ENCODE data around the gene NAALAD2. TPM values are rescaled to one million over a fixed set of nuclear protein-coding genes. Genes with fewer than 3 reads are reported as not detected.
"Not testable (repeated sequence)": the region's sequence is repeated elsewhere in the genome, so short reads cannot be mapped to it uniquely, and the experiment has no call there.

The NAALAD2 gene
- polyA plus RNA-seq, 2 of the 4 experiments (the other 2 are of a cell fraction) = not detected

- Histone ChIP-seq H3K27ac (no peak overlapping the region), H3K4me2 (no peak overlapping the region), H3K9me3 (no peaks in the 10 kb centered on the region), H3K4me3 (no peak overlapping the region), H3K4me1 (no peaks in the 10 kb centered on the region)
- ATAC-seq (no peak), FAIRE-seq (no peak), DNase-seq (ENCODE audit: low read depth in 1 of 2, low spot score in 1 of 2) (no peak)
- no peak for TF ChIP-seq TFCP2L1 (CRISPR knock-in tag; IDR thresholded peaks at IDR 0.05)
- no peak for TF ChIP-seq ATOH8 (CRISPR knock-in tag; IDR thresholded peaks at IDR 0.05; ENCODE audit: low read depth)
- no peak for TF ChIP-seq JUN (IDR thresholded peaks at IDR 0.05)
- no peak for TF ChIP-seq KDM1A (IDR thresholded peaks at IDR 0.05; ENCODE audit: low read depth)
- no peak for TF ChIP-seq ELK1 (IDR thresholded peaks at IDR 0.05; ENCODE audit: low read depth, low read length)
- no peak for TF ChIP-seq HOXB13 (CRISPR knock-in tag; IDR thresholded peaks at IDR 0.05; ENCODE audit: low read depth)
- TF ChIP-seq BCL3 (IDR thresholded peaks at IDR 0.05) = no peak
- no peak for TF ChIP-seq NR3C1 (IDR thresholded peaks at IDR 0.05)
- TF ChIP-seq ZFP36 (IDR thresholded peaks at IDR 0.05; ENCODE audit: borderline replicate concordance, partially characterized antibody) = no peak
- 83% methylated on average over 2 of the region's 2 CpGs for WGBS (ENCODE audit: missing lambda C conversion rate)
- ChIA-PET CTCF (no interaction called here), POLR2A (no interaction called here)
Observed at GRCh38 chr11:90234977-90235376, 100.5 kb downstream of the NAALAD2 start.

- ATAC-seq (no peak), FAIRE-seq (no peak), DNase-seq (ENCODE audit: low read depth in 1 of 2, low spot score in 1 of 2) (no peak)
- 71% methylated on average over 4 of the region's 4 CpGs for WGBS (ENCODE audit: missing lambda C conversion rate)
- no peak for TF ChIP-seq HES2 (IDR thresholded peaks at IDR 0.05)
- no peak for TF ChIP-seq ZNF302 (CRISPR knock-in tag; IDR thresholded peaks at IDR 0.05)
- no peak for TF ChIP-seq KDM1A (IDR thresholded peaks at IDR 0.05; ENCODE audit: low read depth)
- no peak for TF ChIP-seq HOXA7 (CRISPR knock-in tag; IDR thresholded peaks at IDR 0.05)
- TF ChIP-seq NR3C1 (IDR thresholded peaks at IDR 0.05) = no peak
- TF ChIP-seq FOSB (CRISPR knock-in tag; IDR thresholded peaks at IDR 0.05) = no peak
- no peak for TF ChIP-seq ZC3H11A (IDR thresholded peaks at IDR 0.05)
- TF ChIP-seq EHMT2 (IDR thresholded peaks at IDR 0.05; ENCODE audit: low read depth) = no peak
- TF ChIP-seq RAD21 (conservative IDR thresholded peaks at IDR 0.05 in 1 of 2, IDR thresholded peaks at IDR 0.05 in 1 of 2) = no peak
- no peak for TF ChIP-seq SMC3 (IDR thresholded peaks at IDR 0.05)
- no peak for TF ChIP-seq JUN (IDR thresholded peaks at IDR 0.05)
- TF ChIP-seq HDAC2 (IDR thresholded peaks at IDR 0.05) = no peak
- TF ChIP-seq KDM5A (IDR thresholded peaks at IDR 0.05) = no peak
- Histone ChIP-seq H3K27ac (no peak overlapping the region), H3K4me3 (no peak overlapping the region), H3K9me3 (no peaks in the 10 kb centered on the region), H3K4me2 (no peak overlapping the region), H3K4me1 (no peaks in the 10 kb centered on the region)
- CTCF ChIA-PET = interaction anchor here (1.1 kb wide), 1 partner anchor 31 kb away, joined by 3 read pairs; no protein-coding TSS in a partner anchor
- POLR2A ChIA-PET = no interaction called here
Observed at GRCh38 chr11:90235526-90235925, 101.1 kb downstream of the NAALAD2 start.

- no peak for TF ChIP-seq RARB (CRISPR knock-in tag; IDR thresholded peaks at IDR 0.05)
- TF ChIP-seq MYC (IDR thresholded peaks at IDR 0.05; ENCODE audit: borderline replicate concordance, low read length) = no peak
- no peak for TF ChIP-seq CBX2 (IDR thresholded peaks at IDR 0.05; ENCODE audit: borderline replicate concordance, low read depth)
- TF ChIP-seq CHD2 (IDR thresholded peaks at IDR 0.05; ENCODE audit: low read length, partially characterized antibody) = no peak
- no peak for TF ChIP-seq USF2 (IDR thresholded peaks at IDR 0.05)
- TF ChIP-seq RNF2 (IDR thresholded peaks at IDR 0.05; ENCODE audit: borderline replicate concordance, low read depth) = no peak
- TF ChIP-seq ELK1 (IDR thresholded peaks at IDR 0.05; ENCODE audit: low read depth, low read length) = no peak
- no peak for TF ChIP-seq NR3C1 (IDR thresholded peaks at IDR 0.05)
- TF ChIP-seq POLR2A (IDR thresholded peaks at IDR 0.05; ENCODE audit: low read length) = no peak
- 80% methylated on average over 4 of the region's 4 CpGs for WGBS (ENCODE audit: missing lambda C conversion rate)
- FAIRE-seq (no peak), DNase-seq (ENCODE audit: low read depth in 1 of 2, low spot score in 1 of 2) (no peak), ATAC-seq (no peak)
- Histone ChIP-seq H3K4me2 (no peak overlapping the region), H3K9me3 (no peaks in the 10 kb centered on the region), H3K4me3 (no peak overlapping the region), H3K4me1 (no peaks in the 10 kb centered on the region), H3K27ac (no peak overlapping the region)
- POLR2A ChIA-PET = no interaction called here
- CTCF ChIA-PET = no interaction called here
Observed at GRCh38 chr11:90237004-90237403, 102.5 kb downstream of the NAALAD2 start.

GRCh38 chr11:90239967-90240636 is 105.6 kb downstream of the NAALAD2 start:
- FAIRE-seq; H3K4me1 ChIP-seq; POLR2A ChIA-PET; H3K27ac ChIP-seq; H3K4me2 ChIP-seq; H3K9me3 ChIP-seq; DNase-seq (ENCODE audit: low read depth in 1 of 2, low spot score in 1 of 2); CTCF ChIA-PET; ATAC-seq; H3K4me3 ChIP-seq: not testable (repeated sequence)
- 60% methylated on average over 17 of the region's 20 CpGs for WGBS (ENCODE audit: missing lambda C conversion rate)

Measured in A549 (cell line).